Fibroblast of lung (primary cell): ENCODE results near the gene C22orf23. TPM values are rescaled to one million over a fixed set of nuclear protein-coding genes. Genes with fewer than 3 reads are reported as not detected.

ENCODE experiments used
- DNase-seq, 2 donors: peaks; one replicate each; pipeline versions ENCODE4 v3.0.0 to v3.0.0-alpha.2; 2010; ENCODE audit warnings: low read depth in 2 of 2
- H2AFZ ChIP-seq: 2 replicates; pipeline ENCODE4 v1.5.1; 2012; ENCODE audit warnings: low read length, control low read depth, inconsistent platforms
- H3K27ac ChIP-seq: 2 replicates; pipeline ENCODE4 v1.5.1; 2011; ENCODE audit warnings: low read length, control low read depth; ENCODE audit not compliant: insufficient read depth
- H3K27me3 ChIP-seq: 2 replicates; pipeline ENCODE4 v1.5.1; 2011; ENCODE audit warnings: mild to moderate bottlenecking, low read length; ENCODE audit not compliant: control insufficient read depth, insufficient read depth
- H3K36me3 ChIP-seq: 2 replicates; pipeline ENCODE4 v1.5.1; 2011; ENCODE audit warnings: low read length; ENCODE audit not compliant: control insufficient read depth, insufficient read depth
- H3K4me1 ChIP-seq: 2 replicates; pipeline ENCODE4 v1.5.1; 2011; ENCODE audit warnings: low read length; ENCODE audit not compliant: control insufficient read depth, insufficient read depth; ENCODE audit errors: extremely low read depth
- H3K4me2 ChIP-seq: 2 replicates; pipeline ENCODE4 v1.5.1; 2011; ENCODE audit warnings: low read length, control low read depth; ENCODE audit not compliant: insufficient read depth; ENCODE audit errors: extremely low read depth
- H3K4me3 ChIP-seq, 4 experiments: fragments of 200-600 bp in 1 of 4; sonication (generic) in 1 of 4; replicated peaks in 1 of 4; 2 replicates each; pipeline ENCODE4 v1.5.1; 2011 to 2016; ENCODE audit warnings: low read length in 4 of 4, low read depth in 3 of 4, mild to moderate bottlenecking in 3 of 4, control low read depth in 2 of 4, inconsistent platforms in 1 of 4, mixed read lengths in 1 of 4; ENCODE audit not compliant: insufficient read depth in 1 of 4; ENCODE audit errors: control extremely low read depth in 1 of 4
- H3K79me2 ChIP-seq: 2 replicates; pipeline ENCODE4 v1.5.1; 2012; ENCODE audit warnings: mild to moderate bottlenecking, low read length, inconsistent platforms; ENCODE audit not compliant: control insufficient read depth, insufficient read depth
- H3K9ac ChIP-seq: 2 replicates; pipeline ENCODE4 v1.5.1; 2011; ENCODE audit warnings: mild to moderate bottlenecking, low read length, control low read depth; ENCODE audit not compliant: insufficient read depth
- H3K9me3 ChIP-seq: 2 replicates; pipeline ENCODE4 v1.5.1; 2012; ENCODE audit warnings: low read depth, low read length; ENCODE audit not compliant: control insufficient read depth, insufficient read depth
- H4K20me1 ChIP-seq: 2 replicates; pipeline ENCODE4 v1.5.1; 2011; ENCODE audit warnings: low read length; ENCODE audit not compliant: control insufficient read depth, insufficient read depth; ENCODE audit errors: extremely low read depth
- EZH2 ChIP-seq: IDR thresholded peaks from 2 replicates; pipeline ENCODE4 v1.5.1; 2012; ENCODE audit warnings: low read length, control low read depth, mild to moderate bottlenecking; ENCODE audit errors: missing control alignments
- polyA plus RNA-seq, 2 donors: library from polyadenylated mRNA; depleted of rRNA in 1 of 2; stranded (reverse) in 1 of 2; unstranded in 1 of 2; fragments of >200 nt; gene quantifications; 2 replicates each; pipeline ENCODE4 v1.2.1, GENCODE V29; 2011 to 2012; ENCODE audit warnings: missing spikeins in 1 of 2
- total RNA-seq: library from RNA; depleted of rRNA; stranded (reverse); fragments of >200 nt; gene quantifications from 2 replicates; pipeline ENCODE4 v1.2.1, GENCODE V29; 2014
- TF ChIP-seq, protein P1 (sequence below), 2 donors: IDR thresholded peaks in 1 of 2; conservative IDR thresholded peaks in 1 of 2; 1 replicate in 1 of 2; 2 replicates in 1 of 2; pipeline ENCODE4 v1.5.1; 2011 to 2012; ENCODE audit warnings: low read length in 2 of 2, control low read depth in 1 of 2, inconsistent platforms in 1 of 2, low read depth in 1 of 2, mild to moderate bottlenecking in 1 of 2

The C22orf23 gene
- total and polyA plus RNA-seq, 2 donors (not counting 1 experiment from before 2014, with no cell fraction given) = 0.17 to 0.37 TPM

DNA sequence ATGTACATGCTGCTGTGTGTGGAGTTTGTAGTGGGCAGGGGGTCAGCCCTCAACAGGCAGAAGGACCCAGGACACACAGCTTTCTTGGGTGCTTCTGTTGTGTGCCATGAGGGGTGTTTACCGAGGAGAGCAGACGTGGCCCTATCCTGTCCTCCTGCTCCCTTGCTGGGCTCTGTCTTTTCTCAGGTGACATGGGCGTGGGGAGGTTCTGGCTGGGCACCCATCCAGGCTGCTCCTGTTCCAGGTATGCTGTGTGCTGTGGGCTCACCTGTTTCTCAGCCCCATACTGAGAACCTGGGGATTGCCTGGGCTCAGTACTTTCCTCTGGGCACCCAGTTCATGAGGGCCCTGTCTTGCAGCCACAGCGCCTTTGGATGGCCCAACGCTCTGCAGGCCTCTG is 24.0 kb downstream of the C22orf23 start:
- Histone ChIP-seq H3K4me1 (peaks cover 28% of the 10 kb centered on the region), H2AFZ (no peak overlapping the region), H3K9me3 (no peaks in the 10 kb centered on the region), H3K4me3 (no peak overlapping the region), H3K79me2 (no peaks in the 10 kb centered on the region), H4K20me1 (no peaks in the 10 kb centered on the region), H3K27me3 (no peaks in the 10 kb centered on the region), H3K4me2 (no peak overlapping the region), H3K36me3 (peaks cover 51% of the 10 kb centered on the region), H3K9ac (no peak overlapping the region), H3K27ac (no peak overlapping the region)
- no peak for TF ChIP-seq EZH2
- TF ChIP-seq, protein P1, sequence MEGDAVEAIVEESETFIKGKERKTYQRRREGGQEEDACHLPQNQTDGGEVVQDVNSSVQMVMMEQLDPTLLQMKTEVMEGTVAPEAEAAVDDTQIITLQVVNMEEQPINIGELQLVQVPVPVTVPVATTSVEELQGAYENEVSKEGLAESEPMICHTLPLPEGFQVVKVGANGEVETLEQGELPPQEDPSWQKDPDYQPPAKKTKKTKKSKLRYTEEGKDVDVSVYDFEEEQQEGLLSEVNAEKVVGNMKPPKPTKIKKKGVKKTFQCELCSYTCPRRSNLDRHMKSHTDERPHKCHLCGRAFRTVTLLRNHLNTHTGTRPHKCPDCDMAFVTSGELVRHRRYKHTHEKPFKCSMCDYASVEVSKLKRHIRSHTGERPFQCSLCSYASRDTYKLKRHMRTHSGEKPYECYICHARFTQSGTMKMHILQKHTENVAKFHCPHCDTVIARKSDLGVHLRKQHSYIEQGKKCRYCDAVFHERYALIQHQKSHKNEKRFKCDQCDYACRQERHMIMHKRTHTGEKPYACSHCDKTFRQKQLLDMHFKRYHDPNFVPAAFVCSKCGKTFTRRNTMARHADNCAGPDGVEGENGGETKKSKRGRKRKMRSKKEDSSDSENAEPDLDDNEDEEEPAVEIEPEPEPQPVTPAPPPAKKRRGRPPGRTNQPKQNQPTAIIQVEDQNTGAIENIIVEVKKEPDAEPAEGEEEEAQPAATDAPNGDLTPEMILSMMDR (conservative IDR thresholded peaks at IDR 0.05 in 1 of 2, IDR thresholded peaks at IDR 0.05 in 1 of 2; ENCODE audit: low read depth in 1 of 2, low read length in 2 of 2) = no peak
- DNase-seq = no peak

DNA sequence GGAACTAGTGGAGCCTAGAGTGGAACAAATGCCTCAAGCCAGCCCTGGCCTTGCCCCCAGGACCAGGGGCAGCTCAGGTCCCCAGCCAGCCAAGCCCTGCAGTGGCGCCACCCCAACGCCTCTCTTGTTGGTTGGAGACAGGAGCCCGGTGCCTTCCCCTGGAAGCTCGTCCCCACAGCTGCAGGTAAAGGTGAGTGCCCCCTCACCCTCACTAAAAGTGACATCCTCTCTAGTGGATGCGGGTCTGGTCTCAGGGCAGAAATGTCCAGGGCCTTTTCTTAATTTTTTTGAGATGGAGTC is 25.8 kb downstream of the C22orf23 start:
- DNase-seq = no peak
- peaks cover 38% of the 10 kb centered on the region for H3K36me3 ChIP-seq

DNA sequence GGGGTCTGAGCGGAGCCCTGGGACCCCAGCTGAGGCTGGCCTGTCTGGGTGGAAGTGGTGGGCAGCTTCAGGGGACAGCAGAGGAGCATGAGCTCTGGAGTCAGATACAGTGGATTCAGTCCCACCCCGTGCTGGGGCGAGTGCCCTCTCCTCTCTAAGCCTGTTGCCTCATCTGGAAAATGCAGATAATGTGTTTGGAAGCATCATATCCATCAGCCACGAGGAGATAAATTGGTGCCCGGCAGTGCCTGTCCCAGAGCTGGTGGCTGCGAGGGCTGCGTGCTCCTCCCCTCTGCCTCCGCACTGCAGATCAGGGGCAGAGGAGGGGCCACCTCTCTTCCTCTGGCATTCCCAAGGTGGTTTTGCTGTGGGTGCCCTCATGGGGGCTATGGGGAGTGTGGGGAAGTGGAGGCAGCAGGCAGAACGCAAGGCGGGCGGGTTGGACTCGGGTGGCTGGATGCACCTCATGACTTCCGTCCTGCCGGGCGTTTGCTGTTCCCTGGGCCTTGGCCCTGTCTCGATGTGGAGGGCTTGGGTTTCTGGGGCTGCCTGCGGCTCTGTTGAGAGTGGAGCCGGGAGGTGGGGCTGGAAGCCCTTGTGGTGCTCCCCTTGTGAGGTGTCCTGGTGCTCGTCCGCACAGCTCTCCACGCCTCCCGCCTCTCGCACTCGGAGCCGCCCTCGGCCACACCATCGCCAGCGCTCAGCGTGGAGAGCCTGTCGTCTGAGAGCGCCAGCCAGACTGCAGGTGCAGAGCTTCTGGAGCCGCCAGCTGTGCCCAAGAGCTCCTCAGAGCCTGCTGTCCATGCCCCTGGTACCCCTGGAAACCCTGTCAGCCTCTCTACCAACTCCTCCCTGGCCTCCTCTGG is 26.4 kb downstream of the C22orf23 start:
- H3K9ac ChIP-seq = no peak overlapping the region
- no peak for TF ChIP-seq EZH2
- TF ChIP-seq, protein P1 (conservative IDR thresholded peaks at IDR 0.05 in 1 of 2, IDR thresholded peaks at IDR 0.05 in 1 of 2; ENCODE audit: low read depth in 1 of 2, low read length in 2 of 2) = no peak
- no peak for DNase-seq
- peaks cover 12% of the 10 kb centered on the region for H3K4me1 ChIP-seq
- H3K4me3 ChIP-seq = no peak overlapping the region
- no peaks in the 10 kb centered on the region for H3K27me3 ChIP-seq
- no peaks in the 10 kb centered on the region for H4K20me1 ChIP-seq
- no peaks in the 10 kb centered on the region for H3K9me3 ChIP-seq
- H3K27ac ChIP-seq = no peak overlapping the region
- no peak overlapping the region for H2AFZ ChIP-seq
- H3K36me3 ChIP-seq = peaks cover 32% of the 10 kb centered on the region
- H3K79me2 ChIP-seq = no peaks in the 10 kb centered on the region
- no peak overlapping the region for H3K4me2 ChIP-seq

More for the DNA sequence above, 25.8 kb downstream of the C22orf23 start:
- H3K4me1 ChIP-seq = peaks cover 13% of the 10 kb centered on the region
- H4K20me1 ChIP-seq = no peaks in the 10 kb centered on the region
- no peak overlapping the region for H3K27ac ChIP-seq
- no peak overlapping the region for H2AFZ ChIP-seq
- H3K27me3 ChIP-seq = no peaks in the 10 kb centered on the region
- no peaks in the 10 kb centered on the region for H3K79me2 ChIP-seq
- H3K4me3 ChIP-seq = no peak overlapping the region
- H3K9me3 ChIP-seq = no peaks in the 10 kb centered on the region
- H3K4me2 ChIP-seq = no peak overlapping the region
- H3K9ac ChIP-seq = no peak overlapping the region
- TF ChIP-seq, protein P1 (conservative IDR thresholded peaks at IDR 0.05 in 1 of 2, IDR thresholded peaks at IDR 0.05 in 1 of 2; ENCODE audit: low read depth in 1 of 2, low read length in 2 of 2) = no peak
- no peak for TF ChIP-seq EZH2
